Ovary (tissue), 3 donors: ENCODE results near the gene IL23R.

Experiments
- CTCF ChIP-seq, 3 donors: fragments of 450-650 bp in 2 of 3; fragments of 200-600 bp in 1 of 3; IDR thresholded peaks; one replicate each; pipeline versions ENCODE4 v1.5.1 to v1.8.0; 2016 to 2022; ENCODE audit warnings: antibody characterized with exemption in 3 of 3, mild to moderate bottlenecking in 1 of 3
- EP300 ChIP-seq: sonication (generic); formaldehyde crosslinking; IDR thresholded peaks from one replicate; pipeline ENCODE4 v1.6.1; 2017; ENCODE audit warnings: antibody characterized with exemption
- POLR2A ChIP-seq: fragments of 450-650 bp; IDR thresholded peaks from one replicate; pipeline ENCODE4 v1.6.1; 2017; ENCODE audit warnings: antibody characterized with exemption, mild to moderate bottlenecking, moderate library complexity
- donor health status: DM: no; HTN: no; CAD: no.

DNA sequence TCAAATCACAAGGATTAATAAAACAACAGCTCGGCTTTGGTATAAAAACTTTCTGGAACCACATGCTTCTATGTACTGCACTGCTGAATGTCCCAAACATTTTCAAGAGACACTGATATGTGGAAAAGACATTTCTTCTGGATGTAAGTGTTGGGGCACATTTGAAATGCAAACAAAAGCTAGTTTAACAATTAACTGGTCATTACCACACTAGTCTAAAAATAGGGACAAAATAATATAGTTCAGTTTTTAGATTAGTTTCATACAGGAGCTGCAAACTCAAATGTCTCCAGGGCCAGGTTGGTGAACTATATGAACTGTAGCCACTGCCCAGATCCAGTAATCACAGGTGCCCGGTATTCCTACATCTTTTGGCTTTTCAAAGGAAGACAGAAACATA is 3.2 kb downstream of the IL23R start:
- no peak for TF ChIP-seq CTCF (IDR thresholded peaks at IDR 0.05)
- no peak for TF ChIP-seq POLR2A
- TF ChIP-seq EP300, result no peak
